CD14-positive monocyte (primary cell): ENCODE results near the gene LHFPL3. TPM values are rescaled to one million over a fixed set of nuclear protein-coding genes. Genes with fewer than 3 reads are reported as not detected.

Experiments used
- DNase-seq, 3 donors: peaks; one replicate each; pipeline ENCODE4 v3.0.0-alpha.2; 2011 to 2022
- H2AFZ ChIP-seq: 2 replicates; pipeline ENCODE4 v1.6.0; 2012; ENCODE audit warnings: mild to moderate bottlenecking, low read depth, low read length, inconsistent platforms; ENCODE audit not compliant: insufficient read depth, poor library complexity, severe bottlenecking
- H3K27ac ChIP-seq, 2 donors: 1 replicate in 1 of 2; 2 replicates in 1 of 2; pipeline ENCODE4 v1.5.1; 2012 to 2013; ENCODE audit warnings: low read length in 2 of 2, control low read depth in 1 of 2, inconsistent platforms in 1 of 2, low read depth in 1 of 2, mild to moderate bottlenecking in 1 of 2
- H3K27me3 ChIP-seq, 2 donors: one replicate each; pipeline versions ENCODE4 v1.6.0 to v1.6.1; 2011 to 2013; ENCODE audit warnings: low read length in 2 of 2; ENCODE audit not compliant: control insufficient read depth in 2 of 2, insufficient read depth in 2 of 2
- H3K36me3 ChIP-seq, 2 donors: replicated peaks in 1 of 2; 1 replicate in 1 of 2; 2 replicates in 1 of 2; pipeline versions ENCODE4 v1.5.1 to v1.6.1; 2012 to 2013; ENCODE audit warnings: low read length in 2 of 2, control low read depth in 1 of 2, inconsistent platforms in 1 of 2, mild to moderate bottlenecking in 1 of 2; ENCODE audit not compliant: insufficient read depth in 2 of 2, control insufficient read depth in 1 of 2
- H3K4me1 ChIP-seq, 2 donors: 1 replicate in 1 of 2; 2 replicates in 1 of 2; pipeline versions ENCODE4 v1.5.1 to v1.6.1; 2012 to 2013; ENCODE audit warnings: low read length in 2 of 2, control low read depth in 1 of 2, inconsistent platforms in 1 of 2, mild to moderate bottlenecking in 1 of 2, moderate library complexity in 1 of 2; ENCODE audit not compliant: insufficient read depth in 2 of 2, control insufficient read depth in 1 of 2
- H3K4me2 ChIP-seq: replicated peaks from 2 replicates; pipeline ENCODE3; 2012; ENCODE audit warnings: low read length, moderate library complexity, mild to moderate bottlenecking; ENCODE audit not compliant: poor library complexity, severe bottlenecking; ENCODE audit errors: extremely low read depth
- H3K4me3 ChIP-seq, 3 experiments: fragments of 200-600 bp in 1 of 3; sonication (generic) in 1 of 3; replicated peaks in 1 of 3; 1 replicate in 2 of 3; 2 replicates in 1 of 3; pipeline ENCODE4 v1.5.1; 2011 to 2013; ENCODE audit warnings: low read length in 3 of 3, mild to moderate bottlenecking in 3 of 3, control low read depth in 2 of 3, low read depth in 2 of 3, inconsistent platforms in 1 of 3, moderate library complexity in 1 of 3
- H3K79me2 ChIP-seq: 2 replicates; pipeline ENCODE4 v1.6.0; 2012; ENCODE audit warnings: mild to moderate bottlenecking, control low read depth, inconsistent platforms, low read length, moderate library complexity; ENCODE audit not compliant: insufficient read depth
- H3K9ac ChIP-seq: 2 replicates; pipeline ENCODE4 v1.6.0; 2017; ENCODE audit warnings: low read length, mild to moderate bottlenecking; ENCODE audit not compliant: insufficient read depth, poor library complexity, severe bottlenecking
- H3K9me3 ChIP-seq, 2 donors: replicated peaks in 1 of 2; 1 replicate in 1 of 2; 2 replicates in 1 of 2; pipeline versions ENCODE4 v1.5.1 to v1.6.1; 2012 to 2013; ENCODE audit warnings: low read length in 2 of 2, control low read depth in 1 of 2; ENCODE audit not compliant: control insufficient read depth in 1 of 2, insufficient read depth in 1 of 2
- H4K20me1 ChIP-seq: 2 replicates; pipeline ENCODE4 v1.6.0; 2012; ENCODE audit warnings: mild to moderate bottlenecking, low read length, control low read depth, moderate library complexity; ENCODE audit not compliant: insufficient read depth
- H3K27ac Mint-ChIP-seq, 7 donors: one replicate each; pipeline ENCODE4 v1.8.0; 2020; ENCODE audit warnings: mild to moderate bottlenecking in 7 of 7, mixed read lengths in 7 of 7, moderate library complexity in 6 of 7, inconsistent platforms in 2 of 7
- H3K27me3 Mint-ChIP-seq, 3 donors: one replicate each; pipeline ENCODE4 v1.8.0; 2021 to 2022; ENCODE audit warnings: low read depth in 3 of 3, mild to moderate bottlenecking in 3 of 3, mixed read lengths in 3 of 3, moderate library complexity in 3 of 3, inconsistent platforms in 1 of 3
- H3K36me3 Mint-ChIP-seq, 2 donors: one replicate each; pipeline ENCODE4 v1.8.0; 2020; ENCODE audit warnings: mixed read lengths in 2 of 2, inconsistent platforms in 1 of 2, mild to moderate bottlenecking in 1 of 2
- H3K4me1 Mint-ChIP-seq: one replicate; pipeline ENCODE4 v1.8.0; 2020; ENCODE audit warnings: mild to moderate bottlenecking, mixed read lengths
- H3K4me3 Mint-ChIP-seq, 2 donors: one replicate each; pipeline ENCODE4 v1.8.0; 2020; ENCODE audit warnings: mild to moderate bottlenecking in 2 of 2, mixed read lengths in 2 of 2, moderate library complexity in 1 of 2
- H3K9me3 Mint-ChIP-seq, 7 donors: one replicate each; pipeline ENCODE4 v1.8.0; 2020 to 2022; ENCODE audit warnings: mixed read lengths in 7 of 7, mild to moderate bottlenecking in 6 of 7, moderate library complexity in 6 of 7, inconsistent platforms in 2 of 7
- whole genome bisulfite sequencing: methylation state at CpG from one replicate; pipeline ENCODE4 v1.1.5; 2013; ENCODE audit warnings: missing lambda C conversion rate; ENCODE audit not compliant: insufficient coverage; 5-methylcytosine and 5-hydroxymethylcytosine counted together
- intact Hi-C, 2 donors: fragments of 100-400 bp; cut with micrococcal nuclease; formaldehyde crosslinking; loops; one replicate each; pipeline versions ENCODE4 v1.15.0 to v1.15.1; 2023
- polyA plus RNA-seq, 3 donors: library from polyadenylated mRNA; depleted of rRNA in 1 of 3; unstranded in 2 of 3; stranded (reverse) in 1 of 3; fragments of 300-500 nt in 2 of 3; fragments of >200 nt in 1 of 3; fragmentation: Illumina TruSeq in 2 of 3; gene quantifications; 1 replicate in 2 of 3; 2 replicates in 1 of 3; pipeline ENCODE4 v1.2.3, GENCODE V29; 2012 to 2021
- TF ChIP-seq, protein P1 (sequence below): fragments of 200-600 bp; IDR thresholded peaks from one replicate; pipeline ENCODE4 v1.8.0; 2022; ENCODE audit warnings: antibody characterized with exemption, mild to moderate bottlenecking

Gene LHFPL3
- polyA plus RNA-seq, 3 donors: not detected

DNA sequence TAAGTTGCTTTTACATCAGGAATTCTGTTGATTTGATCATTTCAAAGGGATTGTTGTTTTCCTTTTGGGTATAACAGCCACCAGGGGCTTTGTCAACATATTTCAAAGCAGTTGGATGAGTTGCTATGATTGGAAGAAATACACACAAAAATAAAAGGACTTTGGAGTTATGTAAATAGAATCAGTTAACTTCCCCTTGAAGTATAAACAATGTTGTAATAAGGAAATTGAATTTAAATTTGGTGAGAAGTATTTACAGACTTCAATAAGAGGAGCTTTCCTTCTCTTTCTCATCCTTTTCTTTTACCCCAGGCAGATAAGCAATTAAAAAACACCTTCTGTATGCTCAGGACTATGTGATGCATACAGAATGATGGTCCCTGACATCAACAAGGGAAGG is 199.7 kb downstream of the LHFPL3 start:
- no peak overlapping the region for H3K9ac ChIP-seq
- H3K4me1 ChIP-seq: no peaks in the 10 kb centered on the region
- H4K20me1 ChIP-seq: no peaks in the 10 kb centered on the region
- DNase-seq: no peak
- no peaks in the 10 kb centered on the region for H3K27me3 ChIP-seq
- no peak overlapping the region for H2AFZ ChIP-seq
- no peak overlapping the region for H3K27ac ChIP-seq
- H3K36me3 ChIP-seq: no peaks in the 10 kb centered on the region
- no peaks in the 10 kb centered on the region for H3K36me3 Mint-ChIP-seq
- H3K79me2 ChIP-seq: no peaks in the 10 kb centered on the region
- H3K9me3 Mint-ChIP-seq: peaks cover 0 to 3% (median 0%) of the 10 kb centered on the region in 7 donors
- intact Hi-C loops: no loop called here
- H3K4me3 Mint-ChIP-seq: no peak overlapping the region
- no peak overlapping the region for H3K4me3 ChIP-seq
- H3K27ac Mint-ChIP-seq: no peak overlapping the region
- H3K27me3 Mint-ChIP-seq: no peaks in the 10 kb centered on the region
- TF ChIP-seq, protein P1, sequence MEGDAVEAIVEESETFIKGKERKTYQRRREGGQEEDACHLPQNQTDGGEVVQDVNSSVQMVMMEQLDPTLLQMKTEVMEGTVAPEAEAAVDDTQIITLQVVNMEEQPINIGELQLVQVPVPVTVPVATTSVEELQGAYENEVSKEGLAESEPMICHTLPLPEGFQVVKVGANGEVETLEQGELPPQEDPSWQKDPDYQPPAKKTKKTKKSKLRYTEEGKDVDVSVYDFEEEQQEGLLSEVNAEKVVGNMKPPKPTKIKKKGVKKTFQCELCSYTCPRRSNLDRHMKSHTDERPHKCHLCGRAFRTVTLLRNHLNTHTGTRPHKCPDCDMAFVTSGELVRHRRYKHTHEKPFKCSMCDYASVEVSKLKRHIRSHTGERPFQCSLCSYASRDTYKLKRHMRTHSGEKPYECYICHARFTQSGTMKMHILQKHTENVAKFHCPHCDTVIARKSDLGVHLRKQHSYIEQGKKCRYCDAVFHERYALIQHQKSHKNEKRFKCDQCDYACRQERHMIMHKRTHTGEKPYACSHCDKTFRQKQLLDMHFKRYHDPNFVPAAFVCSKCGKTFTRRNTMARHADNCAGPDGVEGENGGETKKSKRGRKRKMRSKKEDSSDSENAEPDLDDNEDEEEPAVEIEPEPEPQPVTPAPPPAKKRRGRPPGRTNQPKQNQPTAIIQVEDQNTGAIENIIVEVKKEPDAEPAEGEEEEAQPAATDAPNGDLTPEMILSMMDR: no peak
- H3K9me3 ChIP-seq: no peaks in the 10 kb centered on the region
- no peaks in the 10 kb centered on the region for H3K4me1 Mint-ChIP-seq
- H3K4me2 ChIP-seq: no peak overlapping the region

DNA sequence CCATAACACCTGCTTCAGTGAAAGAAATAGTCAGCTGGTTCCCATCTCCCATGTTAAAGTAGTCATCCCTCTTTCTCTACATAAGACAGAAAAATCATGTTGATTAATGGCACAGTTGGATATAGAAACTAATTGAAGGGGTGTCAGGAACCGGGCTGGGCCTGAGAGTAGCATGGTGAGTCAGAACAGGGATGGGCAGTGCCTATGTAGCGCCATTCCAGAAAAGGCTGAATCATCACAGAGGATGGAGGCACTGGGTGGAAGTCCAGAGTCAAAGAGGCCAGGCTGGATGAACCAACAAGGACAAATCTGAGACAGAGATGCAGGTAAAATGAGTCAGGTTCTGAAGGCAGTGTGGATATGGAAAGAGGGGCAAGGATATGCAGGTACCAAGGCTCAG is 201.2 kb downstream of the LHFPL3 start:
- Histone ChIP-seq H4K20me1 (no peaks in the 10 kb centered on the region), H2AFZ (no peak overlapping the region), H3K9me3 (no peaks in the 10 kb centered on the region), H3K9ac (no peak overlapping the region), H3K27me3 (no peaks in the 10 kb centered on the region), H3K4me3 (no peak overlapping the region), H3K27ac (no peak overlapping the region), H3K36me3 (no peaks in the 10 kb centered on the region), H3K79me2 (no peaks in the 10 kb centered on the region), H3K4me1 (no peaks in the 10 kb centered on the region), H3K4me2 (no peak overlapping the region)
- Mint-ChIP-seq H3K9me3 (peaks cover 0 to 3% (median 0%) of the 10 kb centered on the region in 7 donors), H3K36me3 (no peaks in the 10 kb centered on the region), H3K27me3 (no peaks in the 10 kb centered on the region), H3K4me1 (no peaks in the 10 kb centered on the region), H3K4me3 (no peak overlapping the region), H3K27ac (no peak overlapping the region)
- TF ChIP-seq, protein P1: no peak
- DNase-seq: no peak
- intact Hi-C loops: no loop called here
- WGBS: 85% methylated on average over 2 of the region's 2 CpGs
